ENCODE data around the gene HMCES. TPM values are rescaled to one million over a fixed set of nuclear protein-coding genes. Genes with fewer than 3 reads are reported as not detected.

The HMCES gene
- total RNA-seq, 4 donors from 2014 or later = 24.5 to 39.3 (median 30.6) TPM

DNA sequence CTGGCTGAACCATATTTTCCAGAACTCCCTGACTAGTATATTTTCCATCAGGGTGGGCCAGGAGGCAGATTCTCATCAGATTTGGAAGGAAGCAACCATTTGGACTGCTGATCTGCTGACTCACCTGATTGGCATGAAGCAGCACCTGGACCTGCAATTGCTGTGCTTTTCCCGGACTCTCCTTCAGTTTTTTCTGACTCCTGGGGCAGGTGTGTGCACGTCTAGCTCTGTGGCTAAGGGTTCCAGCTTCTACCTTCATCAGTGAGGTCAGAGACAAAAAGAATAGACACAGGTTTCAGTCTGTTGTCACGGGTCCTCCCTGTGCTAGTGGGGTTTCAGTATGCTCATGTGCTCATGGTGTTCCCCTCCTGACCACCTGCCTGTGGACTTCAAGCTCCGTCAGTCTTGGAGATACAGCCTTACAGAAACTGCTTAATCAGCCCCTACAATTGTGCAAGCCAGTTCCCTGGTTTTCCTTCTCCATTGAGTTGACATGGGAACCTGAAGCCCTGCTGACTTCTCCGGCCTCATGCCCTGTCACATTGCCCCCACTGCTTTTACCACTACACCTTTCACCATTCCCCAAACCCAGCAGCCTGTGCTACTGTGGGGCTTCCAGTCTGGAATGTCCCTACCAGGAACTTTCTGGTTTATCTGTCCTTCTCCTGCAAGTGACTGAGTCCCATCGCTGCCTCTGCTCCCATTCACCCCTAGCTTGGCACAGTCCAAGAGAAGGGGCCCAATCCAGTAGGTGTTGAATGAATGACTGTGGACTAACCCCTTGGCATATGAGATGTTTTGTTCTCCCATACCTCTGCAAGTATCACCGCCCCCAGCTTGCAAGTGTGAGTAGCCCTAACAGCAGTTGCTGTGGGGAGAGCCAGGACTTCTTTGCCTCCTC, 31.7 kb downstream of the HMCES start:
- Histone ChIP-seq H3K4me3 (no peak overlapping the region), H3K4me1 (peaks cover 13 to 27% (median 24%) of the 10 kb centered on the region in 4 donors), H3K36me3 (peaks cover 0 to 2% (median 0%) of the 10 kb centered on the region in 4 donors), H3K27me3 (no peaks in the 10 kb centered on the region), H3K27ac (replicated peaks in 1 of 4) (no peak overlapping the region), H3K9me3 (no peaks in the 10 kb centered on the region)
- TF ChIP-seq POLR2A (IDR thresholded peaks at IDR 0.05; ENCODE audit: low read depth) (no peak), POLR2AphosphoS5 (IDR thresholded peaks at IDR 0.05) (no peak), EP300 (IDR thresholded peaks at IDR 0.05) (no peak)
- TF ChIP-seq, protein P1, sequence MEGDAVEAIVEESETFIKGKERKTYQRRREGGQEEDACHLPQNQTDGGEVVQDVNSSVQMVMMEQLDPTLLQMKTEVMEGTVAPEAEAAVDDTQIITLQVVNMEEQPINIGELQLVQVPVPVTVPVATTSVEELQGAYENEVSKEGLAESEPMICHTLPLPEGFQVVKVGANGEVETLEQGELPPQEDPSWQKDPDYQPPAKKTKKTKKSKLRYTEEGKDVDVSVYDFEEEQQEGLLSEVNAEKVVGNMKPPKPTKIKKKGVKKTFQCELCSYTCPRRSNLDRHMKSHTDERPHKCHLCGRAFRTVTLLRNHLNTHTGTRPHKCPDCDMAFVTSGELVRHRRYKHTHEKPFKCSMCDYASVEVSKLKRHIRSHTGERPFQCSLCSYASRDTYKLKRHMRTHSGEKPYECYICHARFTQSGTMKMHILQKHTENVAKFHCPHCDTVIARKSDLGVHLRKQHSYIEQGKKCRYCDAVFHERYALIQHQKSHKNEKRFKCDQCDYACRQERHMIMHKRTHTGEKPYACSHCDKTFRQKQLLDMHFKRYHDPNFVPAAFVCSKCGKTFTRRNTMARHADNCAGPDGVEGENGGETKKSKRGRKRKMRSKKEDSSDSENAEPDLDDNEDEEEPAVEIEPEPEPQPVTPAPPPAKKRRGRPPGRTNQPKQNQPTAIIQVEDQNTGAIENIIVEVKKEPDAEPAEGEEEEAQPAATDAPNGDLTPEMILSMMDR (IDR thresholded peaks at IDR 0.05) = no peak
- WGBS = 83% methylated on average over 7 of the region's 7 CpGs
- DNase-seq (ENCODE audit: extremely low spot score) = no peak
- intact Hi-C loops (cut with DNase I) = no loop called here

DNA sequence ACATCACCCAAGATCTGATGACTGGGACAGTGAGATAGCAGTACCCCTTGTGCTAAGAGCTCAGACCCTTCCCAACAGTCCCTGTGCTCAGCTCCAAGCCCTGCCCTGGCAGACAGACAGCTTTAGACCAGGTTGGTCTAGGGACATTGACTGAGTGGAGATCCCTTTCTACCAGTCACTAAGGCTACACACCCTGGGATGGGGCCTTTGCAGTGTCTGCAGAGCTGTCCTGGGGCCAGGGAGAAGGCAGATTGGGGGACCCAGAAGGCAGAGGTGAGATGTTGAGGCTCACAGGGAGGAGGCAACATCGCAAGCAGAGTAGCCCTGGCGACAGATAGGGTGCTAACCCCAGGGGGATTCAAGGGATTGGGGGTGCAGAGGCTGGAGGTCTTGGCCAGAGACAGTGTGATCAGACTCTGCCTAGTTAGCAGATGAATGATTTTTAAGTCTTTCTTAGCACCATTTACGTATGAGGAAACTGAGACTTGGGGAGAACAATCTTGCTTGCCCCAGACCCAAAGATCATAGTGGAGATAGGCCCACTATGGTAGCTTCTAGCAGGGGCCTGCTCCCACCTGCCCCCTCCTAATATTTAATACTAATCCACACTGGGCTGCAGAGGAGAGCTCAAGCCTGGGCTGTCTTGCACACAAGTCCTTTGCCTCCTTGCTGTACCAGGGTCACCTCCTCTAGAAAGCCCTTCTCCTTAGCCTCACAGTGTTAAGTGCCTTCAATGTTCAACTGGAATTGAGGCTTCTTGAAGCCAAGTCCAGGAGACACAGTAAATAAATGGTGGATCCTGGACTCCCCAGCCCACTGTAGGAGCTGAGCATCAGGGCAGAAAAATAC, 32.6 kb downstream of the HMCES start:
- no peak for TF ChIP-seq POLR2AphosphoS5 (IDR thresholded peaks at IDR 0.05)
- TF ChIP-seq EP300 (IDR thresholded peaks at IDR 0.05) = no peak
- no peak for TF ChIP-seq POLR2A (IDR thresholded peaks at IDR 0.05; ENCODE audit: low read depth)
- TF ChIP-seq, protein P1 (IDR thresholded peaks at IDR 0.05) = no peak
- Histone ChIP-seq H3K9me3 (no peaks in the 10 kb centered on the region), H3K27ac (replicated peaks in 1 of 4) (no peak overlapping the region), H3K4me1 (peaks cover 11 to 20% (median 15%) of the 10 kb centered on the region in 4 donors), H3K36me3 (no peaks in the 10 kb centered on the region), H3K27me3 (no peaks in the 10 kb centered on the region), H3K4me3 (no peak overlapping the region)
- intact Hi-C loops (cut with DNase I) = no loop called here
- no peak for DNase-seq (ENCODE audit: extremely low spot score)
- 86% methylated on average over 3 of the region's 3 CpGs for WGBS

DNA sequence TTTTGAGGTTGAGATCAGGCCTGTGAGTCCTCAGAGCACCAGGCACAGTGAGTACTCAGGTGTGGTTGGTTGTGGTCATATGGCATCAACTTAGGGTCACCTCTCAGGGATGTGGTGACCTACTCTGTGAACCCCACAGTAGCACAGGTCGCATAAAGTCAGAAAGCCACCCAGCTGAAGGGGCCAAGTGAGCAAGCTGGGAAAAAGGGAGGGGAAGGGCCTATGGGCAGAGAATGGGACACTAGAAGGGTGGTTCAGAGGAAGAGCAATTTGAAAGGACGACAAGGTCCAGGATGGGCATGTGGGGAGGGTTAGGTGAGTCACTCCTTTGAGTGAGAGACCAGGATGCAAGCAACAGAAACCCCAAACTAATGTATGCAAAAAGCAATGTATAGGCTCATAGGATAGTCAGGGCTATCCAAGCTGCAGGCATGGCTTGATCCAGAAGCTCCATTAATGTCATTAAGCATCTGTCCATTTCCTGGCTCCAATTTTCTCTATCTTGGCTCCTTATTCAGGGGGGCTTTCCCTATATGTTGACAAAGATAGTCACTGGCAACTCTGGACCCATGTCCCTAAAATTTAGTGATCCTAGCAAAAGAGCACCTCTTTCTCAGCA, 33.5 kb downstream of the HMCES start:
- TF ChIP-seq POLR2AphosphoS5 (IDR thresholded peaks at IDR 0.05) (no peak), EP300 (IDR thresholded peaks at IDR 0.05) (no peak), POLR2A (IDR thresholded peaks at IDR 0.05; ENCODE audit: low read depth) (no peak)
- TF ChIP-seq, protein P1 (IDR thresholded peaks at IDR 0.05) = no peak
- WGBS = 83% methylated on average over 2 of the region's 2 CpGs
- Histone ChIP-seq H3K9me3 (no peaks in the 10 kb centered on the region), H3K36me3 (no peaks in the 10 kb centered on the region), H3K4me1 (peaks cover 16 to 25% (median 21%) of the 10 kb centered on the region in 4 donors), H3K4me3 (no peak overlapping the region), H3K27ac (replicated peaks in 1 of 4) (no peak overlapping the region), H3K27me3 (no peaks in the 10 kb centered on the region)
- intact Hi-C loops (cut with DNase I) = no loop called here
- DNase-seq (ENCODE audit: extremely low spot score) = no peak

DNA sequence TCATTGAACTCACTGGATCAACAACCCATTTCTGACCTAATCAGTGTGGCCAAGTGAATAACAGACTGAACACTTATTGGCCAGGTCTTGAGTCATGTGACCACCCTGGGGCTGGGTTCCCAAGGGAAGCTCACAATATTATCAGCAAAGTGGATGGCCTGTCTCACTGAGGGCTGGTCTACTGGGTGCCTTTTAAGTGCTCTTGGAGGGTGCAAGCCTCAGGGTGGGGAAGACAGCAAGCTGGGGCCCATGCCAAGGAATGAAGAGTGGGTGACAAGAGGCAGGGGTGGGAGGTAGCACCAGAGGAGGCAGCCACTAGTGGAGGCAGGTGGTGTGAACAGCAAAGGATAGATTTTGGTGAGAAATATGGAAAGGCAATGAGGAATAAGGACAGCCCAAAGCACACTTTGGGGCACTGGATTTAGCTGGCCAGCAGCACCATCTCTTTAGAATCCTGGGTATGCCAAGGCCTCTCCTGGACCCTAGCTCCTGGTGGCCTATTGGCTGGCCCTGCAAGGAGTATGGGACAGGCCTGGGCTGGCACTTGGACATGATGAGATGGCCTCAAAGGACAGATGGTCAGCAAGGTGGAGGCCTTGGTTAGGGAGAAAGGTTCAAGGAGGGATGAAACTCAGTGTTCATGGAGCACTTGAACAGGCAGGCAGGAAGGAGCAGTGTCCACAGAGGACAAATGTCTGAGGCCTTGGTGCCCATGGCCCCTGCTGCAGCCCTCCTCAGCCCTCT, 34.2 kb downstream of the HMCES start:
- intact Hi-C loops (cut with DNase I) = no loop called here
- peak overlapping the region in 3 of 4 donors; percentile 92 to 94 (median 92) for H3K27ac ChIP-seq (replicated peaks in 1 of 4)
- no peaks in the 10 kb centered on the region for H3K9me3 ChIP-seq
- H3K36me3 ChIP-seq = no peaks in the 10 kb centered on the region
- no peaks in the 10 kb centered on the region for H3K27me3 ChIP-seq
- TF ChIP-seq POLR2A (IDR thresholded peaks at IDR 0.05; ENCODE audit: low read depth) = no peak
- TF ChIP-seq EP300 (IDR thresholded peaks at IDR 0.05) = no peak
- TF ChIP-seq, protein P1 (IDR thresholded peaks at IDR 0.05) = no peak
- no peak for TF ChIP-seq POLR2AphosphoS5 (IDR thresholded peaks at IDR 0.05)
- peaks cover 17 to 32% (median 27%) of the 10 kb centered on the region in 4 donors for H3K4me1 ChIP-seq
- no peak for DNase-seq (ENCODE audit: extremely low spot score)
- H3K4me3 ChIP-seq = no peak overlapping the region
